ENCODE measurements around the gene CDK5. TPM values are rescaled to one million over a fixed set of nuclear protein-coding genes. Genes with fewer than 3 reads are reported as not detected.

The CDK5 gene
- total and polyA plus RNA-seq, 10 of the 15 experiments (the other 5 are each of a cell fraction or from before 2014, with no cell fraction given): 1.5 to 33.4 (median 21.6) TPM

- H3K4me3 ChIP-seq: peak overlapping the region; percentile 99
- no peaks in the 10 kb centered on the region for H3K27me3 ChIP-seq (replicated peaks in 1 of 2; ENCODE audit: control insufficient read depth in 2 of 2, insufficient read depth in 2 of 2, low read length in 1 of 2)
- no peak for FAIRE-seq
These were observed 2.9 kb upstream of the CDK5 start for GRCh38 chr7:151060416-151061212.

More at GRCh38 chr7:151060416-151061212, 2.9 kb upstream of the CDK5 start:
- SMC1A ChIA-PET (ENCODE audit: uncharacterized antibody, unreplicated experiment): interaction anchor here (0.7 kb wide), 1 partner anchor 24 kb away, joined by 3 read pairs; no protein-coding TSS in a partner anchor
- TF ChIP-seq ZNF274 (IDR thresholded peaks at IDR 0.05; ENCODE audit: insufficient read depth, insufficient read length) (no peak), CHD2 (IDR thresholded peaks at IDR 0.05; ENCODE audit: borderline replicate concordance, low read depth, low read length) (peak; percentile 53; the same call in 1 of the 2 replicates), MAX (IDR thresholded peaks at IDR 0.05; ENCODE audit: low read depth, low read length) (no peak), TBL1XR1 (IDR thresholded peaks at IDR 0.05; ENCODE audit: low read depth, low read length) (no peak), MYB (IDR thresholded peaks at IDR 0.05; ENCODE audit: borderline replicate concordance, low read depth, low read length) (no peak), GATAD2B (conservative IDR thresholded peaks at IDR 0.05; ENCODE audit: low read depth) (0 out of 2 replicates have a peak, but pooled peaks have one; percentile 22), NR2C1 (IDR thresholded peaks at IDR 0.05) (no peak), E2F8 (IDR thresholded peaks at IDR 0.05; ENCODE audit: low read depth, partially characterized antibody) (no peak), ZNF217 (IDR thresholded peaks at IDR 0.05) (no peak), STAT1 (conservative IDR thresholded peaks at IDR 0.05) (no peak), IKZF1 (conservative IDR thresholded peaks at IDR 0.05) (peak; percentile 19; the same call in 1 of the 2 replicates), CTCF (IDR thresholded peaks at IDR 0.05 in 2 of 3, conservative IDR thresholded peaks at IDR 0.05 in 1 of 3; ENCODE audit: control insufficient read depth in 2 of 3, extremely low read depth in 1 of 3, insufficient read depth in 1 of 3, low read depth in 3 of 3, low read length in 3 of 3) (peak in 1 of 3 experiments; percentile 6; a peak in 1 of 6 replicates), BHLHE40 (IDR thresholded peaks at IDR 0.05; ENCODE audit: borderline replicate concordance in 1 of 2, low read depth in 2 of 2, low read length in 1 of 2) (peak in 1 of 2 experiments; percentile 18; a peak in 1 of 4 replicates)
- ATAC-seq: peak; percentile 3; the same call in 2 of the 3 replicates
- Histone ChIP-seq H3K9ac (ENCODE audit: control insufficient read depth, insufficient read depth, low read length) (peak overlapping the region; percentile 86), H2AFZ (ENCODE audit: control insufficient read depth, low read depth, low read length) (no peak overlapping the region), H3K9me3 (replicated peaks; ENCODE audit: control insufficient read depth, insufficient read depth, low read length) (no peaks in the 10 kb centered on the region), H3K27ac (ENCODE audit: control insufficient read depth, insufficient read depth) (peak overlapping the region; percentile 52), H3K79me2 (ENCODE audit: control insufficient read depth, insufficient read depth, low read length) (peaks cover 21% of the 10 kb centered on the region), H3K4me1 (ENCODE audit: control insufficient read depth, insufficient read depth, low read length) (peaks cover 24% of the 10 kb centered on the region), H4K20me1 (ENCODE audit: control insufficient read depth, insufficient read depth) (no peaks in the 10 kb centered on the region), H3K4me2 (ENCODE audit: control insufficient read depth, insufficient read depth) (peak overlapping the region; percentile 96), H3K36me3 (ENCODE audit: control insufficient read depth in 2 of 2, insufficient read depth in 2 of 2, low read length in 1 of 2) (peaks cover 0 to 3% of the 10 kb centered on the region in 2 experiments; a peak in 3 of 4 replicates)
- intact Hi-C loops (cut with micrococcal nuclease; ENCODE audit: unreplicated experiment) (no loop called here), in situ Hi-C loops (cut with MboI) (no loop called here)
- RAD21 ChIA-PET (ENCODE audit: unreplicated experiment): interaction anchor here (0.6 to 1.4 kb wide), 3 partner anchors 29 to 50 kb away, joined by 3 to 4 read pairs (median 3); no protein-coding TSS in a partner anchor
- BruUV-seq (replicated peaks): TSS peak; percentile 57
- 18% methylated on average over 20 of the region's 21 CpGs for WGBS (ENCODE audit: insufficient coverage, insufficient replicate concordance, low lambda C conversion rate, missing lambda C conversion rate)
- CTCF ChIA-PET: interaction anchor here (0.6 to 1.8 kb wide), 9 partner anchors 17 to 274 kb away, joined by 3 to 8 read pairs (median 4); no protein-coding TSS in a partner anchor
- POLR2A ChIA-PET: interaction anchor here (0.7 kb wide), 1 partner anchor 25 kb away, joined by 3 read pairs; no protein-coding TSS in a partner anchor
- no peak for DNase-seq (ENCODE audit: low read depth, low spot score)
